B cell (primary cell): ENCODE data around the gene SMG9. TPM values are rescaled to one million over a fixed set of nuclear protein-coding genes. Genes with fewer than 3 reads are reported as not detected.

Source experiments
- ATAC-seq: fragments of 200-7000 bp; cut with Tn5 transposase; one replicate; pipeline ENCODE4 v1.10.0; 2021; ENCODE audit warnings: low read depth, mild to moderate bottlenecking, moderate number of reproducible peaks, moderate library complexity
- CTCF ChIA-PET: fragments of 350-600 bp; sonication (Branson Sonifier 250); formaldehyde crosslinking; loops from one replicate; lab custom pipeline; 2021; ENCODE audit warnings: antibody characterized with exemption, inconsistent platforms; lab: Charles Lee
- POLR2A ChIA-PET: fragments of 350-600 bp; sonication (Branson Sonifier 250); formaldehyde crosslinking; loops from one replicate; lab custom pipeline; 2021; ENCODE audit warnings: antibody characterized with exemption; lab: Charles Lee
- DNase-seq: peaks from one replicate; pipeline ENCODE4 v3.0.0; 2013
- H2AFZ ChIP-seq: 2 replicates; pipeline ENCODE4 v1.6.1; 2012; ENCODE audit warnings: mild to moderate bottlenecking, low read depth, low read length; ENCODE audit not compliant: insufficient read depth, poor library complexity, severe bottlenecking
- H3K27ac ChIP-seq, 2 donors: 1 replicate in 1 of 2; 2 replicates in 1 of 2; pipeline ENCODE4 v1.5.1; 2012 to 2013; ENCODE audit warnings: low read length in 2 of 2, mild to moderate bottlenecking in 2 of 2, moderate library complexity in 1 of 2
- H3K27me3 ChIP-seq, 4 experiments: fragments of 200-600 bp in 1 of 4; sonication (generic) in 1 of 4; replicated peaks in 1 of 4; 1 replicate in 2 of 4; 2 replicates in 2 of 4; pipeline versions ENCODE4 v1.6.1 to v1.7.0; 2013 to 2016; ENCODE audit warnings: low read length in 3 of 4, mild to moderate bottlenecking in 2 of 4, mixed read lengths in 1 of 4, moderate library complexity in 1 of 4; ENCODE audit not compliant: insufficient read depth in 4 of 4, control insufficient read depth in 3 of 4; ENCODE audit errors: control extremely low read depth in 1 of 4
- H3K36me3 ChIP-seq, 2 experiments: replicated peaks in 1 of 2; 1 replicate in 1 of 2; 2 replicates in 1 of 2; pipeline versions ENCODE4 v1.6.1 to v1.7.1; 2013; ENCODE audit warnings: low read length in 1 of 2; ENCODE audit not compliant: insufficient read depth in 2 of 2, control insufficient read depth in 1 of 2; ENCODE audit errors: control extremely low read depth in 1 of 2, extremely low read depth in 1 of 2
- H3K4me1 ChIP-seq, 2 donors: fragments of 200-600 bp in 1 of 2; sonication (generic) in 1 of 2; 1 replicate in 1 of 2; 2 replicates in 1 of 2; pipeline versions ENCODE4 v1.5.1 to v1.6.1; 2013 to 2017; ENCODE audit warnings: low read length in 2 of 2; ENCODE audit not compliant: control insufficient read depth in 2 of 2, insufficient read depth in 2 of 2
- H3K4me2 ChIP-seq: replicated peaks from 2 replicates; pipeline ENCODE3; 2012; ENCODE audit warnings: mild to moderate bottlenecking, low read depth, low read length; ENCODE audit not compliant: poor library complexity, severe bottlenecking
- H3K4me3 ChIP-seq, 5 experiments: fragments of 200-600 bp in 1 of 5; sonication (generic) in 1 of 5; 1 replicate in 3 of 5; 2 replicates in 2 of 5; pipeline versions ENCODE4 v1.5.1 to v1.7.0; 2011 to 2016; ENCODE audit warnings: low read length in 4 of 5, mild to moderate bottlenecking in 4 of 5, low read depth in 2 of 5, control low read depth in 1 of 5, moderate library complexity in 1 of 5; ENCODE audit not compliant: insufficient read depth in 1 of 5; ENCODE audit errors: control extremely low read depth in 1 of 5, extremely low read depth in 1 of 5
- H3K79me2 ChIP-seq: fragments of 200-600 bp; sonication (generic); one replicate; pipeline ENCODE4 v1.6.0; 2016; ENCODE audit warnings: low read length; ENCODE audit not compliant: control insufficient read depth, insufficient read depth
- H3K9ac ChIP-seq: fragments of 200-600 bp; sonication (generic); 2 replicates; pipeline ENCODE4 v1.6.1; 2017; ENCODE audit warnings: mild to moderate bottlenecking, low read length, moderate library complexity
- H3K9me3 ChIP-seq, 3 donors: one replicate each; pipeline versions ENCODE4 v1.6.1 to v1.7.1; 2013; ENCODE audit warnings: low read length in 2 of 3; ENCODE audit not compliant: control insufficient read depth in 2 of 3, insufficient read depth in 1 of 3; ENCODE audit errors: control extremely low read depth in 1 of 3
- H4K20me1 ChIP-seq: 2 replicates; pipeline ENCODE4 v1.6.0; 2012; ENCODE audit warnings: mild to moderate bottlenecking, low read length; ENCODE audit not compliant: insufficient read depth, control insufficient read depth, poor library complexity, severe bottlenecking
- H3K27ac Mint-ChIP-seq: one replicate; pipeline ENCODE4 v1.8.0; 2021; ENCODE audit warnings: mixed read lengths
- H3K27me3 Mint-ChIP-seq: one replicate; pipeline ENCODE4 v1.8.0; 2021; ENCODE audit warnings: mixed read lengths
- H3K4me1 Mint-ChIP-seq: one replicate; pipeline ENCODE4 v1.8.0; 2021; ENCODE audit warnings: mixed read lengths
- H3K4me3 Mint-ChIP-seq: one replicate; pipeline ENCODE4 v1.8.0; 2021; ENCODE audit warnings: mixed read lengths
- H3K9me3 Mint-ChIP-seq: one replicate; pipeline ENCODE4 v1.8.0; 2022; ENCODE audit warnings: mixed read lengths; ENCODE audit not compliant: insufficient read depth
- CTCF ChIP-seq: fragments of 200-600 bp; IDR thresholded peaks from one replicate; pipeline ENCODE4 v1.8.0; 2022; ENCODE audit warnings: antibody characterized with exemption, mild to moderate bottlenecking
- EZH2 ChIP-seq: IDR thresholded peaks from 2 replicates; pipeline ENCODE4 v1.6.1; 2012; ENCODE audit warnings: borderline replicate concordance, low read depth, mild to moderate bottlenecking, moderate library complexity, low read length; ENCODE audit not compliant: insufficient read depth, poor library complexity, severe bottlenecking
- WGBS: methylation state at CpG from one replicate; pipeline ENCODE4 v1.1.5; 2013; ENCODE audit warnings: missing lambda C conversion rate; ENCODE audit not compliant: insufficient coverage; 5-methylcytosine and 5-hydroxymethylcytosine counted together
- intact Hi-C: fragments of 100-400 bp; cut with micrococcal nuclease; formaldehyde crosslinking; loops from one replicate; pipeline ENCODE4 v1.10.0; 2022
- polyA plus RNA-seq: library from polyadenylated mRNA; depleted of rRNA; stranded (reverse); fragments of >200 nt; gene quantifications from 2 replicates; pipeline ENCODE4 v1.2.3, GENCODE V29; 2012
- total RNA-seq, 2 donors: library from RNA; stranded (reverse); fragments of 120-200 nt in 1 of 2; gene quantifications; 1 replicate in 1 of 2; 2 replicates in 1 of 2; pipeline versions ENCODE4 v1.2.3 to v1.2.4, GENCODE V29; 2013 to 2022

SMG9 gene
- total and polyA plus RNA-seq, 2 donors (not counting 1 experiment from before 2014, with no cell fraction given) = 33.9 to 87.5 TPM

- DNase-seq = peak; percentile 39
Observed at GRCh38 chr19:43779820-43780219, 25.1 kb upstream of the SMG9 start.

More at GRCh38 chr19:43779820-43780219, 25.1 kb upstream of the SMG9 start:
- peaks cover 26% of the 10 kb centered on the region for H4K20me1 ChIP-seq
- H3K9ac ChIP-seq = peak overlapping the region; percentile 78
- peaks cover 94% of the 10 kb centered on the region for H3K4me1 Mint-ChIP-seq
- intact Hi-C loops = loop anchor here (1.0 to 10.0 kb wide), 3 partner anchors 26 to 335 kb away; partner anchors contain the start of gene SMG9
- H3K4me2 ChIP-seq = peak overlapping the region; percentile 85
- CTCF ChIA-PET = interaction anchor here (1.4 to 11.3 kb wide), 6 partner anchors 10 to 224 kb away, joined by 3 to 237 read pairs (median 26); partner anchors contain the start of gene SMG9
- peak overlapping the region; percentile 81 for H3K4me3 Mint-ChIP-seq
- no peaks in the 10 kb centered on the region for H3K27me3 Mint-ChIP-seq
- peaks cover 69 to 97% of the 10 kb centered on the region in 2 donors for H3K4me1 ChIP-seq
- 0% methylated on average over 1 of the region's 3 CpGs for WGBS
- no peaks in the 10 kb centered on the region for H3K9me3 ChIP-seq
- POLR2A ChIA-PET = interaction anchor here (6.9 to 9.3 kb wide), 2 partner anchors 13 to 27 kb away, joined by 75 to 89 read pairs; partner anchors contain the start of gene SMG9
- peak overlapping the region; percentile 18 to 74 (median 66) for H3K4me3 ChIP-seq
- no peaks in the 10 kb centered on the region for H3K9me3 Mint-ChIP-seq
- ATAC-seq = no peak
- H2AFZ ChIP-seq = peak overlapping the region; percentile 29
- H3K36me3 ChIP-seq = peaks cover 0 to 12% of the 10 kb centered on the region in 2 experiments
- peak overlapping the region; percentile 93 for H3K27ac Mint-ChIP-seq
- no peaks in the 10 kb centered on the region for H3K27me3 ChIP-seq
- TF ChIP-seq CTCF = no peak
- TF ChIP-seq EZH2 = no peak
- H3K27ac ChIP-seq = peak overlapping the region; percentile 73 to 85
- peaks cover 66% of the 10 kb centered on the region for H3K79me2 ChIP-seq
